ENCODE data around the gene ERC2.
"Not testable (repeated sequence)": the region's sequence is repeated elsewhere in the genome, so short reads cannot be mapped to it uniquely, and the experiment has no call there.

ERC2 gene

GRCh38 chr3:55859305-55859704, 609.0 kb downstream of the ERC2 start:
- Mint-ChIP-seq H3K4me1 (no peaks in the 10 kb centered on the region), H3K9me3 (peaks cover 2% of the 10 kb centered on the region), H3K27ac (no peak overlapping the region), H3K4me3 (no peak overlapping the region), H3K36me3 (no peaks in the 10 kb centered on the region)
- no peak for ATAC-seq
- DNase-seq (ENCODE audit: low spot score in 2 of 2), result no peak

GRCh38 chr3:55858727-55859126, 609.5 kb downstream of the ERC2 start:
- Mint-ChIP-seq H3K9me3 (peaks cover 2% of the 10 kb centered on the region), H3K27ac (no peak overlapping the region), H3K4me3 (no peak overlapping the region), H3K36me3 (no peaks in the 10 kb centered on the region), H3K4me1 (no peaks in the 10 kb centered on the region)
- DNase-seq (ENCODE audit: low spot score in 2 of 2) (no peak), ATAC-seq (no peak)

GRCh38 chr3:55858302-55858701, 610.0 kb downstream of the ERC2 start:
- no peak for DNase-seq (ENCODE audit: low spot score in 2 of 2)
- H3K4me3 Mint-ChIP-seq, result no peak overlapping the region
- peaks cover 2% of the 10 kb centered on the region for H3K9me3 Mint-ChIP-seq
- ATAC-seq, result no peak
- no peaks in the 10 kb centered on the region for H3K4me1 Mint-ChIP-seq
- H3K36me3 Mint-ChIP-seq, result no peaks in the 10 kb centered on the region
- no peak overlapping the region for H3K27ac Mint-ChIP-seq

GRCh38 chr3:55857633-55858032, 610.6 kb downstream of the ERC2 start:
- Mint-ChIP-seq H3K4me1 (no peaks in the 10 kb centered on the region), H3K9me3 (peaks cover 2% of the 10 kb centered on the region), H3K36me3 (no peaks in the 10 kb centered on the region), H3K4me3 (no peak overlapping the region), H3K27ac (no peak overlapping the region)
- DNase-seq (ENCODE audit: low spot score in 2 of 2) (no peak), ATAC-seq (no peak)

- no peak for ATAC-seq
- no peaks in the 10 kb centered on the region for H3K4me1 Mint-ChIP-seq
- H3K4me3 Mint-ChIP-seq, result no peak overlapping the region
- H3K9me3 Mint-ChIP-seq, result peaks cover 6% of the 10 kb centered on the region
- no peak for DNase-seq (ENCODE audit: low spot score in 2 of 2)
- no peak overlapping the region for H3K27ac Mint-ChIP-seq
- H3K36me3 Mint-ChIP-seq, result no peaks in the 10 kb centered on the region
Measured at GRCh38 chr3:55855311-55855710, 613.0 kb downstream of the ERC2 start.

- ATAC-seq (no peak), DNase-seq (ENCODE audit: low spot score in 2 of 2) (no peak)
- peaks cover 5% of the 10 kb centered on the region for H3K9me3 Mint-ChIP-seq
- no peaks in the 10 kb centered on the region for H3K4me1 Mint-ChIP-seq
- no peak overlapping the region for H3K27ac Mint-ChIP-seq
- no peaks in the 10 kb centered on the region for H3K36me3 Mint-ChIP-seq
- no peak overlapping the region for H3K4me3 Mint-ChIP-seq
Measured at GRCh38 chr3:55854494-55854893, 613.8 kb downstream of the ERC2 start.

- no peak overlapping the region for H3K27ac Mint-ChIP-seq
- no peaks in the 10 kb centered on the region for H3K4me1 Mint-ChIP-seq
- H3K4me3 Mint-ChIP-seq, result no peak overlapping the region
- ATAC-seq, result no peak
- peaks cover 7% of the 10 kb centered on the region for H3K9me3 Mint-ChIP-seq
- H3K36me3 Mint-ChIP-seq, result no peaks in the 10 kb centered on the region
- no peak for DNase-seq (ENCODE audit: low spot score in 2 of 2)
Measured at GRCh38 chr3:55852326-55852725, 615.9 kb downstream of the ERC2 start.

- H3K4me1 Mint-ChIP-seq, result no peaks in the 10 kb centered on the region
Measured at GRCh38 chr3:55842204-55842603, 626.1 kb downstream of the ERC2 start.

GRCh38 chr3:55831876-55832275, 636.4 kb downstream of the ERC2 start:
- ATAC-seq, result not testable (repeated sequence)

More at GRCh38 chr3:55842204-55842603, 626.1 kb downstream of the ERC2 start:
- Mint-ChIP-seq H3K27ac (no peak overlapping the region), H3K4me3 (no peak overlapping the region), H3K36me3 (no peaks in the 10 kb centered on the region), H3K9me3 (peaks cover 8% of the 10 kb centered on the region)
- ATAC-seq (no peak), DNase-seq (ENCODE audit: low spot score in 2 of 2) (no peak)

GRCh38 chr3:55828712-55829111, 639.6 kb downstream of the ERC2 start:
- DNase-seq (ENCODE audit: low spot score in 2 of 2), result no peak
- Mint-ChIP-seq H3K9me3 (peaks cover 7% of the 10 kb centered on the region), H3K27ac (no peak overlapping the region), H3K4me3 (no peak overlapping the region), H3K4me1 (no peaks in the 10 kb centered on the region), H3K36me3 (no peaks in the 10 kb centered on the region)
- no peak for ATAC-seq

More at GRCh38 chr3:55831876-55832275, 636.4 kb downstream of the ERC2 start:
- not testable (repeated sequence) for H3K36me3 Mint-ChIP-seq; H3K27ac Mint-ChIP-seq; H3K4me3 Mint-ChIP-seq; DNase-seq (ENCODE audit: low spot score in 2 of 2); H3K9me3 Mint-ChIP-seq; H3K4me1 Mint-ChIP-seq

GRCh38 chr3:55827786-55828185, 640.5 kb downstream of the ERC2 start:
- H3K36me3 Mint-ChIP-seq, result no peaks in the 10 kb centered on the region
- H3K27ac Mint-ChIP-seq, result no peak overlapping the region
- no peak for DNase-seq (ENCODE audit: low spot score in 2 of 2)
- ATAC-seq, result no peak
- no peaks in the 10 kb centered on the region for H3K4me1 Mint-ChIP-seq
- no peak overlapping the region for H3K4me3 Mint-ChIP-seq
- peaks cover 6% of the 10 kb centered on the region for H3K9me3 Mint-ChIP-seq

- Mint-ChIP-seq H3K27ac (no peak overlapping the region), H3K36me3 (no peaks in the 10 kb centered on the region), H3K9me3 (peaks cover 4% of the 10 kb centered on the region), H3K4me1 (no peaks in the 10 kb centered on the region), H3K4me3 (no peak overlapping the region)
- no peak for DNase-seq (ENCODE audit: low spot score in 2 of 2)
- no peak for ATAC-seq
Measured at GRCh38 chr3:55826731-55827496, 641.4 kb downstream of the ERC2 start.

GRCh38 chr3:55826097-55826496, 642.2 kb downstream of the ERC2 start:
- Mint-ChIP-seq H3K36me3 (no peaks in the 10 kb centered on the region), H3K4me3 (no peak overlapping the region), H3K27ac (no peak overlapping the region), H3K4me1 (no peaks in the 10 kb centered on the region), H3K9me3 (peaks cover 4% of the 10 kb centered on the region)
- DNase-seq (ENCODE audit: low spot score in 2 of 2), result no peak
- ATAC-seq, result no peak

- H3K4me1 Mint-ChIP-seq, result no peaks in the 10 kb centered on the region
- no peaks in the 10 kb centered on the region for H3K36me3 Mint-ChIP-seq
- ATAC-seq (no peak), DNase-seq (ENCODE audit: low spot score in 2 of 2) (no peak)
- H3K27ac Mint-ChIP-seq, result no peak overlapping the region
- peaks cover 4% of the 10 kb centered on the region for H3K9me3 Mint-ChIP-seq
- H3K4me3 Mint-ChIP-seq, result no peak overlapping the region
Measured at GRCh38 chr3:55824406-55824805, 643.9 kb downstream of the ERC2 start.

- no peak for ATAC-seq
- Mint-ChIP-seq H3K36me3 (no peaks in the 10 kb centered on the region), H3K27ac (no peak overlapping the region), H3K4me1 (no peaks in the 10 kb centered on the region), H3K9me3 (peaks cover 4% of the 10 kb centered on the region), H3K4me3 (no peak overlapping the region)
- no peak for DNase-seq (ENCODE audit: low spot score in 2 of 2)
Measured at GRCh38 chr3:55823829-55824228, 644.4 kb downstream of the ERC2 start.

GRCh38 chr3:55823001-55823400, 645.3 kb downstream of the ERC2 start:
- Mint-ChIP-seq H3K4me1 (no peaks in the 10 kb centered on the region), H3K9me3 (peaks cover 4% of the 10 kb centered on the region), H3K27ac (no peak overlapping the region), H3K4me3 (no peak overlapping the region), H3K36me3 (no peaks in the 10 kb centered on the region)
- ATAC-seq (no peak), DNase-seq (ENCODE audit: low spot score in 2 of 2) (no peak)

Data from stimulated activated effector memory CD8-positive, alpha-beta T cell treated with anti-CD3 and anti-CD28 coated beads, Interleukin-12 subunit alpha, Interleukin-12 subunit beta, amount 100 ng/mL, for 72 hours (primary cell).